Mucosa of descending colon (tissue), 3 donors: ENCODE data around the gene SMARCC1. TPM values are rescaled to one million over a fixed set of nuclear protein-coding genes. Genes with fewer than 3 reads are reported as not detected.

Experiments used
- ATAC-seq: fragments of 200-7000 bp; cut with Tn5 transposase; one replicate; pipeline ENCODE4 v1.9.1; 2020; ENCODE audit warnings: mild to moderate bottlenecking, moderate library complexity
- DNase-seq, 3 donors: peaks; one replicate each; pipeline ENCODE4 v3.0.0-alpha.2; 2020
- H3K36me3 ChIP-seq: fragments of 200-600 bp; one replicate; pipeline ENCODE4 v1.8.0; 2021; ENCODE audit warnings: low read depth, mild to moderate bottlenecking
- H3K4me1 ChIP-seq: fragments of 200-600 bp; one replicate; pipeline ENCODE4 v1.8.0; 2021; ENCODE audit warnings: low read depth, mild to moderate bottlenecking
- H3K4me3 ChIP-seq: fragments of 200-600 bp; one replicate; pipeline ENCODE4 v1.8.0; 2021; ENCODE audit warnings: mild to moderate bottlenecking
- H3K9me3 ChIP-seq: fragments of 200-600 bp; one replicate; pipeline ENCODE4 v1.8.0; 2021; ENCODE audit warnings: mild to moderate bottlenecking
- CTCF ChIP-seq: fragments of 200-600 bp; IDR thresholded peaks from one replicate; pipeline ENCODE4 v1.8.0; 2022; ENCODE audit warnings: antibody characterized with exemption, mild to moderate bottlenecking
- intact Hi-C, 2 donors: fragments of 100-400 bp; cut with DNase I in 1 of 2; cut with micrococcal nuclease in 1 of 2; formaldehyde crosslinking; loops; one replicate each; pipeline versions ENCODE4 v1.11.0 to v1.11.1; 2022; cut with DNase I, micrococcal nuclease
- total RNA-seq, 3 donors: library from RNA; stranded (reverse); fragmentation: NEBNext Ultra II Directional in 2 of 3; extraction: Animal tissue kit (Norgen Biotek cat#: 25700) in 2 of 3; gene quantifications; one replicate each; pipeline versions ENCODE4 v1.2.1 to v1.2.4, GENCODE V29; 2021 to 2023
- donor health status: DM: no; HTN: no; CAD: no; lungs with moderate emphysema.
- donor health status: DM: no; HTN: no; CAD: no.
- donor health status: DM: no; HTN: yes; CAD: no.

The SMARCC1 gene
- total RNA-seq, 3 donors from 2014 or later = 61.5 to 117 (median 71.5) TPM

GRCh38 chr3:47566667-47567066 is 215.0 kb downstream of the SMARCC1 start:
- no peak for ATAC-seq
- intact Hi-C loops = no loop called here
- H3K4me1 ChIP-seq = no peaks in the 10 kb centered on the region
- TF ChIP-seq CTCF = no peak
- H3K4me3 ChIP-seq = no peak overlapping the region
- no peaks in the 10 kb centered on the region for H3K36me3 ChIP-seq
- H3K9me3 ChIP-seq = no peaks in the 10 kb centered on the region
- DNase-seq = no peak

- intact Hi-C loops = no loop called here
- H3K4me1 ChIP-seq = no peaks in the 10 kb centered on the region
- no peak overlapping the region for H3K4me3 ChIP-seq
- H3K36me3 ChIP-seq = no peaks in the 10 kb centered on the region
- TF ChIP-seq CTCF = no peak
- ATAC-seq (no peak), DNase-seq (no peak)
- no peaks in the 10 kb centered on the region for H3K9me3 ChIP-seq
Observed at GRCh38 chr3:47565734-47566550, 215.8 kb downstream of the SMARCC1 start.

- Histone ChIP-seq H3K9me3 (no peaks in the 10 kb centered on the region), H3K4me3 (no peak overlapping the region), H3K36me3 (no peaks in the 10 kb centered on the region), H3K4me1 (no peaks in the 10 kb centered on the region)
- intact Hi-C loops = loop anchor here in 1 of 2 donors (5.0 kb wide), 1 partner anchor 406 kb away; no protein-coding TSS in a partner anchor
- TF ChIP-seq CTCF = no peak
- ATAC-seq (no peak), DNase-seq (no peak)
Observed at GRCh38 chr3:47556351-47556750, 225.3 kb downstream of the SMARCC1 start.

GRCh38 chr3:47554335-47554734 is 227.4 kb downstream of the SMARCC1 start:
- ATAC-seq = no peak
- no peaks in the 10 kb centered on the region for H3K4me1 ChIP-seq
- no peak for DNase-seq
- TF ChIP-seq CTCF = no peak
- intact Hi-C loops = no loop called here
- H3K36me3 ChIP-seq = no peaks in the 10 kb centered on the region
- no peaks in the 10 kb centered on the region for H3K9me3 ChIP-seq
- H3K4me3 ChIP-seq = no peak overlapping the region

GRCh38 chr3:47553407-47553806 is 228.3 kb downstream of the SMARCC1 start:
- no peaks in the 10 kb centered on the region for H3K9me3 ChIP-seq
- no peaks in the 10 kb centered on the region for H3K4me1 ChIP-seq
- DNase-seq = no peak
- no peak for ATAC-seq
- H3K4me3 ChIP-seq = no peak overlapping the region
- no peaks in the 10 kb centered on the region for H3K36me3 ChIP-seq
- intact Hi-C loops = no loop called here
- no peak for TF ChIP-seq CTCF
